ENCODE data around the gene NRCAM.
"Not testable (repeated sequence)": the region's sequence is repeated elsewhere in the genome, so short reads cannot be mapped to it uniquely, and the experiment has no call there.

Gene NRCAM

DNA sequence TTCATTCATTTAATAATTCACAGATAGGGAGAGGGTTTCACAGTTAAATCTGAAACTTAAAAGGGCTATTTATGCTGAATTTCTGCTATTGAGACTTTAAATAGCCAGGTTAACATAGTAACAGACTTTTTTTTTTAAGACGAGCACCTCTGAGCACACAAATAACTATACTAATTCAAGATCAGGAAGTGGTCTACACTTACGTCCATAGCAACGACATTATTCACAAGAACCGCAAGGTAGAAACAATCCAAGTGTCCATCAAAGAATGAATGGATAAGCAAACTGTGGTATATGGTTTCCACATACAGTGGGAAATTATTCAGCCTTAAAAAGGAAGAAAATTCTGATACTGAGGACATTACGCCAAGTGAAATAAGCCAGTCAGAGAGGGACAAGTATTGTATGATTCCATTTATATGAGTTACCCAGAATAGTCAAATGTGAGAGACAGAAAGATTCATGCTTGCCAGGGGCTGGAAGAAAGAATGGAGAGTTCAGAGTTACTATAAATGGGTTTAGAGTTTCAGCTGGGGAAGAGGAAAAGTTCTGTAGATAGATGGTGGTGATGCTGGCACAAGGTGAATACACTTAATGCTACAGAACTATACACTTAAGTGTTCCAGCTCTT, 185.7 kb downstream of the NRCAM start:
- no peak for DNase-seq

DNA sequence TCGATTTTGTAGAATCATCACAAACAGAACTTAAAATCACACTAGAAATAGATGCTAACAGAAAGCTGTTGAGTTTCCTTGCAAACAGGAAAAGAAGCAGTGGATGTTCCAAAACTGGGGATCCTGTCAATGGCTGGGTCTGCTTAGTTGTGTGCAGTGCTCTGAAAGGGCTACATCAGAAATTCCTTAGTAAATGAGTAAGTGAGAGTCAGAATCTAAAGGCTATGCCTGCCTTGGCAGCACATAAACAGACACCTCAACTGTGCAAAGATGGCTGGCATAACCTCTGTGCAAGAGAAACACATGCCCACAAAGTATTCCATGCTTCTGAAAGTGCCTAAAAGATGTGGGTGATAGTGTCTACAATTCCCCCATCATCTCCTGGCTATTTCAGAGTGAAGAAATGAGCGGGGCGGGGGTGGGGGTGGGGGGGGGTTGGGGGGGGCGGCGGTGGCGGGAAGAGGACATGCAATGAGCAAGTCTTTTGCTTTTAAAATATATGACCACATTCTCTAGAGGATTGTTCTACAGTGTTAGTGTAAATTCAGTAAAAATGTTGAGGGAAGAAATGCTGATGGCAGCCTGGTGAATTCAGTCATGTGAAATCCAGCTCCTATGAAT, 187.9 kb downstream of the NRCAM start:
- no peak for DNase-seq

GRCh38 chr7:108267615-108268014, 188.6 kb downstream of the NRCAM start:
- no peak for DNase-seq

GRCh38 chr7:108266491-108266890, 189.7 kb downstream of the NRCAM start:
- no peak for DNase-seq

GRCh38 chr7:108266035-108266434, 190.2 kb downstream of the NRCAM start:
- DNase-seq: no peak

DNA sequence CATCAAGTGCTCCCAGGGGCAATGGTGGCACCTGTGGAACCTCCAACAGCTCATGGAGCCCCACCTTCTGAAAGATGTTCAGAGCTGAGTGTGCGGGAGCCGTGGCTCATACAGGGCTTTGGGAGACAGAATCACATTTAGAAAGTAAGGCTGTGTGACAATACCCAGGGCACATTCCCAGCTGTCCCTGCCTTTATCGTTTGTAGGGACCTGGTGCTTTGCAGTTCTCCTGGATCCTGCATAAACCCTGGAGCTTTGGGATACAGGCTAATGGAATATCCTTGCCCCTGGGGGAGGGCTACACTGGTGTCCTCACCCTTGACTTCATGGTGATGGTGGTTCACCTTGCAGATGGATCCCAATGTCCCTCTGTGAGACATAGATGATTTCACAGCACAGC, 191.2 kb downstream of the NRCAM start:
- no peak for DNase-seq

DNA sequence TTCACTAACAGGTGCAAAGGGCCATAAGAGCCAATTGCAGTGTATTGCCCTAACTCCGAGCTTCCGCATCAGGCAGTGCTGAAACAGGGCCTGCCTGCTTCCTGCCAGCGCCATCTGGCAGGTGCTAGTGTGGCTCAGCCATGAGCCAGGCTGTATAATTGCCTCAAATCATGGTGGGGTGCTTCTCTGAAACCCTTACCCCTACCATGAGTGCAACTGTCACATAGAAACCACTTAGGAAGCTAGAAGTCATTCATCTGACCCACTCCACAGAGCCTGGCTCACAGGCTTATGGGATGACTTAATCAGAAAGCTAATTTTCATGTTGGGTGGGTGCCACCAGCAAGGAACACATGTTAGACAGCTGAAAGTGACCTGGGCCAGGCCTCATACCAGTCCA, 192.8 kb downstream of the NRCAM start:
- DNase-seq: no peak

DNA sequence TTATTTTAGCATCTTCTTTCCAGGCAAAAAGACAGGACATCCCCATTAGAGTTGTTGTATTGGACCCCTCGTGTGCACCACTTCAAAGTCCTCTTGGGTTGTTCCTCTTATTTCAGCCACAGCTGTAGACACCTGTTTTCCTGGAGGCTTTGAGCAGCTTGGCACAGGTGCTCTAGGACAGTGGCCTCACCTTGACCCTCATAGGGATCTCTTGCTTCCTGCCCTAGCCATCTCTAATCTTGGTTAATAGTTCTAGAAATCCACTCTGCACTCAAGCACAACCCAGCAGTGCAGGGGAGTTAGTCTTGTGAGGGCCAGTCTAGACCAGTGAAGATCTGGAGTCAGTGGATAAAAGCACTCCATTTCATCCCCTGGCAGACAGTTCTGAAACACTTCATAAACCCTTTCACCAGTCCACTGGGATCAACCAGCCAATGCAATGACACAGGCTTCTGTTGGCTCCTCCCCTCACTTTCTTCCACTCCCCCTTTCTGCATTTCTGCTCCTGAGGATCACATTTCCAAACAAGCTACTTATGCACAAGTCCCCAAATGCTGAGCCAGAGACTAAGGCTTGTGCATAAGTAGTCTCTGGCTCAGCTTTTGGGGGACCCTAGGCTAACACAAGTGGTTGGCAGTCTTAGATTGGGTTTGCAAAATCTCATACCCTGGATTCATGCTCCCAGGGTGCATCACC, 194.5 kb downstream of the NRCAM start:
- DNase-seq: no peak

DNA sequence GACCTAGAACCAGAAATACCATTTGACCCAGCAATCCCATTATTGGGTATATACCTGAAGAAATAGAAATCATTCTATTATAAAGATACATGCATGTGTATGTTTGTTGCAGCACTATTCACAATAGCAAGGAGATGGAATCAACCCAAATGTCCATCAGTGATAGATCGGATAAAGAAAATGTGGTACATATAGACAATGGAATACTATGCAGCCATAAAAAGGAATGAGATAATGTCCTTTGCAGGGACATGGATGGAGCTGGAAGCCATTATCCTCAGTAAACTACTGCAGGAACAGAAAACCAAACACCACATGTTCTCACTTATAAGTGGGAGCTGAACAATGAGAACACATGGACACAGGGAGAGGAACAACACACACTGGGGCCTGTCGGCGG, 196.8 kb downstream of the NRCAM start:
- not testable (repeated sequence) for DNase-seq

DNA sequence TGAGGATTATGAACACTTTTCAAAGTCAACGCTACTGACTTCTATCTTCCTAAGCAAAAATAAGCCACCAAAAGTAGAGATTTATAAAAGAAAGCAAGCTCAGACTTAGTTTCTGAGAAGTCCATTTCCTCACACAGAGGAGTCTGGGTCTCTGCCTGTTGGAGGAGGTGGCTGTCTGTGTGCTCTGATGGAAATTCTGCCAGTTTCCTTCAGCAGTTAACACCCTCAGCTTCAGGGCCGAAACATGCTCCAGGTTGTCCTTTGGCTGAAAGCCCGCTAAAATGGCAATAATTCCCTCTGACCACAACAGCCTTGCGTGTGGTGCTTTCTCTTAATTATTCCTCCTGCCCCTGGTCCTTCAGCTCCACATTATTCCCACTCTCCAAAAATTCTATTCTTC, 198.3 kb downstream of the NRCAM start:
- no peak for DNase-seq

GRCh38 chr7:108254259-108254658, 202.0 kb downstream of the NRCAM start:
- no peak for DNase-seq

DNA sequence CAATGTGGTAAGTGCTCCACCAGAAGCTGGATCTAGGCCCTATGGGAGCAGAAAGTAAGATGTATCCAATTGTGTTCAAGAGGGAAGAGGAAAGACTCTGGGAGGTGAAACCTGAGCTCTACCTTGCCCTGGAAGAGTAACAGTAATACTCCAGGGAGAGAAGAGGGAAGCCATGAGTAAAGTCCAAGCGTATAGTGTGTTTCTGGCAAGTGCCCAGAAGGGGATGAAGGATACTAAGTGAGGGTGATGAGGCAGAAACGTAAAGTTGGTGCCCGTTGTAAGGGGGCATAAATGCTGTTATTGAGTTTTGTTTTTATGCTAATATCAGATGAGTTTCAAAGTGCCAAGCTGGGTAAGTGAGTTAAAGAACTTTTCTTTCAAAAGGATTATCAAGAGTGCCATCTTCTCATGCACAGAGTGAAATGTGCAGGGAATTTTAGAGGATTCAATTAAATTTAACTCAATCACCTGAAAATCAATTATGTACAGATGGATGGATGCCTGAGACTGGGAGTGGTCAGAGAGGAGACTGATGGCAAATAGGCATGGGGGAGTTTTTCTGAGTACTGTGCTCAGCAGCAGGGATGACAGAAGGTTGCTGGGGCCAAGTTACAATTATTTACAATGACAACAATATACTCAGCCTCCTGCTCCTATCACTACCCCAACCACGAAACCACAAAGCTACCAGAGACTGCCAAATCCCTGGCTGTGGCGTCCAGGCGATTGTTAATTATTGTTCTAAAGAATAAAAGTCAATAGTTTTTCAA, 202.8 kb downstream of the NRCAM start:
- no peak for DNase-seq

DNA sequence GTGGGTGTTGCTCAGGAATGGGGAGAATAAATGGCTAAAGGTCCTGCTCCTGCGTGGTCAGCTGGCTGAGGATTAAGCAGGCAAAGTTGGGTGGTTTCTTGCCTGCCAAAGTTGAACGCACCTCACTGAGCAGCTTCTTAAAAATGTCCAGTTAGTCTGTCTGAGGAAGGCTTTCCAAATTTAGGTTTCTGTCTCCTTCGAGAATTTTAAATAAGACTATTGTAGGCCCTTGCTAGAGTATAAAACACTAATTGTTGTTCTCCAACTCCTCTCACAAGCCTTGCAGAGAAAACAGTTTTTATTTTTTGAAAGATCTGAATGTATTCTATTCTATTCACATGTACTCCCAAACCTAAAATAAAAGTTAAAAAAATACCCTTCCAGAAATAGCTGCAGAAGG, 204.1 kb downstream of the NRCAM start:
- DNase-seq: no peak

DNA sequence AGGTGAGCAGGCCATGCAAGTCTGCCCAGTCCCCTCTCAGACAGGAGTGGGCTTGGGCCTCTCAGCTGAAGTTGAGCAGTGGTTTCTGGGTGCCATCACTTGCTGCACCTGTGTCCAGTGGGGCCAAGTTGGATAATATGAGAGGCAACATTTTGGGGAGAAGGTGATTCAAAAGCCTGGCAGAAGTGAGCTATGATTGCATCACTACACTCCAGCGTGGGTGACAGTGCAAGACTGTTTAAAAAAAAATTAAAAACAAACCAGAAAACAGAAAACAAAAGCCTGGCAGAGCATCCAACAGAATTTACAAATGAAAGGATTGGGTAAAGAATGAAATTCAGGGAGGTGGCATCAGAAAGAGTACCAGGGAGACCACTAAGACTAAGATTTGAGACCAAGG, 204.5 kb downstream of the NRCAM start:
- no peak for DNase-seq

- DNase-seq: no peak
Measured at GRCh38 chr7:108249453-108249852, 206.8 kb downstream of the NRCAM start.

GRCh38 chr7:108248821-108249220, 207.4 kb downstream of the NRCAM start:
- DNase-seq: no peak

DNA sequence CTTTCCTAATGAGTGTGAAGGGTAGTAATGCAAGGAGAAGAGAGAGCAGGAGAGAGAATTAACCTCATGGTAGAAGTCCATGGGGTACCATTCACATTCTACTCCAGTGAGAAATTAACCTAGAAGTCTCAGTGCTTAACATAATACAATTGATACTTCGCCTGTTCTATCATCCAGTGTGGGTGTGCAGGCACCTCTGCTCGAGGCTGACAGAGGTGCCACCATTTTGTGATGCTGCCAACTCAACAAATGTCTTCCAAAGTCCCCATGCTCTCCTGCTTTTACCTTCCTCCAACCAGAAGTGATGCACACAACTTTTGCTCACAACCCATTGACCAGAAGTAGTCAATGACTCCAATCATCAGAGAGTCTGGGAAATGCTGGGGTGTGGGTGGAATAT, 207.8 kb downstream of the NRCAM start:
- DNase-seq: no peak

DNA sequence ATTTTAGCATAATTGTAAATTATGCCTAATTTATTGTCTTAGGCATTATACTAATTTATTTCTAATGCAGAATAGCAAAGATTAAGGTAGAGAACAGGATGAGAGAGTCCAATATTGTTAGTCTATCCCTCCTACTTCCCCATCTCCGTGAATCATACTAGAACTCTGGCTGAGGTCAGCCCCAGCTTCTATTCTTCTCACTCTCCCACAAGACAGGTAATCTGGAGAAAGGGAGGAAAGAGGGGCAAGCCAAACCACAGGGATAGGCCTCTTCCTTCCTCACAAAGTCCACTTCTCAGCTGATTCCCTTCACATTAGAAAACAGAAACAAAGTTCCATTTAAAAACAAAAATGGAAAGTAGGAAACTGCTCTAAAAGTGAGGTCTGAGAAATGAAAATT, 208.6 kb downstream of the NRCAM start:
- no peak for DNase-seq

- DNase-seq: no peak
Measured at GRCh38 chr7:108246227-108246837, 209.9 kb downstream of the NRCAM start.

- DNase-seq: no peak
Measured at GRCh38 chr7:108245523-108246226, 210.6 kb downstream of the NRCAM start.

GRCh38 chr7:108244110-108244509, 212.1 kb downstream of the NRCAM start:
- DNase-seq: no peak

DNA sequence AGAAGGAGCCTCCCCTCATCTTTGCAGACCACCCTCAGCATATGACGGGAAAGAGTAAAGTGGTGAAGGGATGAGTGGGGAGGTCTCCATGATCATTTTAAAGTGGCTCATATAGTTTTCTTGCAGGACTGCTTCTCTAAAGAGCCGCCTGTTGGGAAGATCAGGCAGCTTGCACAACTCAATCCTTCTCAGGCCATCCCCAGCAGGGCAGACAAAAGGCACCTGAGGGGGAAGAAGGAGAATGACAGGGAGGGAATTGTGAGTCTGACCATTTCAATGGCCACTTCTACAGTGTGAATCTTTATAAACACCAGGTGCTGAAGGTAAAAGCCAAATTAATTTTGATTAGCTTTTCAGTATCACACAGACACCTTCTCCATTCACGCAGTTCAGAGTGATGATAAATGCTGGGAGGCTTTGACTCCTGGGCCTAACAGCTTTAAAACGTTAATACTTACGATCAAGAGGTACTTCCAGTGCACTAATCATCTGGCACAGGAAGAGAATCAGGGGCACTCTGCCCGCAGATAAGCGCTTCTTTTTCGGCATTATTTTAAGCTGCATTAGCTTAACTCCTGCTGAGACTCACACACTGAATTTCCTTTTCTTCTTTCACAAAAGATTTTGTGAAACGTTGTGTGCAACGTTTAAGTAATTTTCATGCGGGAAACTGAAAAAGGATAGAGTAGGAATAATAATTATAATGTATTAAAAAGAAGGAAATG, 216.6 kb downstream of the NRCAM start:
- no peak for DNase-seq

All from activated CD8-positive, alpha-beta memory T cell treated with anti-CD3 and anti-CD28 coated beads, Interleukin-2, amount 50 U/mL, for 48 hours (primary cell).